Measurements from ENCODE around the gene SHLD3. TPM values are rescaled to one million over a fixed set of nuclear protein-coding genes. Genes with fewer than 3 reads are reported as not detected.
"Not testable (repeated sequence)": the region's sequence is repeated elsewhere in the genome, so short reads cannot be mapped to it uniquely, and the experiment has no call there.

The SHLD3 gene
- total RNA-seq, 6 experiments from 2014 or later = 1.2 to 2.0 (median 1.4) TPM

DNA sequence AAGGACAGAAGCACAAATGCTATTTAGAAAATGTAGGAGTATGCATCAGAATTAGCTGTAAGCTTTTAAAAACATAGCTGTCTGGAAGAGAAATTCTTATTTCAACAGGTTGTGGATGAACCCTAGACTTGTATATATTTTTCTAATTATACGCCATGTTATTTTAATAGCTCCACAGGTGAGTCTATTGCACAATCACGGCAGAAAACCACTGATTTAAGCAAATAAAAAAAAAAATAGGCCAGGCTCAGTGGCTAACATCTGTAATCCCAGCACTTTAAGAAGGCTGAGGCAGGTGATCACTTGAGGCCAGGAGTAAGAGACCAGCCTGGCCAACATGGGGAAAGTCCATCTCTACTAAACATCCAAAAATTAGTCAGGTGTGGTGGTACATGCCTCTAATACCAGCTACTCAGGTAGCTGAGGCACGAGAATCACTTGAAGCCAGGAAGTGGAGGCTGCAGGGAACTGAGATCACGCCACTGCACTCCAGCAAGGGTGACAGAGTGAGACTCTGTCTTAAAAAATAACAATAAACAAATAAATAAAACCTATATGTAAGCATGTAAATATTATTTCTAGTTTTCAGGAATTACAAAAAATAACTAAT is 12.4 kb upstream of the SHLD3 start:
- H3K27ac Mint-ChIP-seq = no peak overlapping the region
- H3K4me3 Mint-ChIP-seq = no peak overlapping the region
- H3K36me3 Mint-ChIP-seq (ENCODE audit: low read depth) = peaks cover 32% of the 10 kb centered on the region
- DNase-seq = no peak
- H3K27me3 Mint-ChIP-seq (ENCODE audit: insufficient read depth) = no peaks in the 10 kb centered on the region
- peaks cover 7% of the 10 kb centered on the region for H3K4me1 Mint-ChIP-seq (ENCODE audit: low read depth)
- no peaks in the 10 kb centered on the region for H3K9me3 Mint-ChIP-seq
- TF ChIP-seq, protein P1, sequence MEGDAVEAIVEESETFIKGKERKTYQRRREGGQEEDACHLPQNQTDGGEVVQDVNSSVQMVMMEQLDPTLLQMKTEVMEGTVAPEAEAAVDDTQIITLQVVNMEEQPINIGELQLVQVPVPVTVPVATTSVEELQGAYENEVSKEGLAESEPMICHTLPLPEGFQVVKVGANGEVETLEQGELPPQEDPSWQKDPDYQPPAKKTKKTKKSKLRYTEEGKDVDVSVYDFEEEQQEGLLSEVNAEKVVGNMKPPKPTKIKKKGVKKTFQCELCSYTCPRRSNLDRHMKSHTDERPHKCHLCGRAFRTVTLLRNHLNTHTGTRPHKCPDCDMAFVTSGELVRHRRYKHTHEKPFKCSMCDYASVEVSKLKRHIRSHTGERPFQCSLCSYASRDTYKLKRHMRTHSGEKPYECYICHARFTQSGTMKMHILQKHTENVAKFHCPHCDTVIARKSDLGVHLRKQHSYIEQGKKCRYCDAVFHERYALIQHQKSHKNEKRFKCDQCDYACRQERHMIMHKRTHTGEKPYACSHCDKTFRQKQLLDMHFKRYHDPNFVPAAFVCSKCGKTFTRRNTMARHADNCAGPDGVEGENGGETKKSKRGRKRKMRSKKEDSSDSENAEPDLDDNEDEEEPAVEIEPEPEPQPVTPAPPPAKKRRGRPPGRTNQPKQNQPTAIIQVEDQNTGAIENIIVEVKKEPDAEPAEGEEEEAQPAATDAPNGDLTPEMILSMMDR (IDR thresholded peaks at IDR 0.05) = no peak

DNA sequence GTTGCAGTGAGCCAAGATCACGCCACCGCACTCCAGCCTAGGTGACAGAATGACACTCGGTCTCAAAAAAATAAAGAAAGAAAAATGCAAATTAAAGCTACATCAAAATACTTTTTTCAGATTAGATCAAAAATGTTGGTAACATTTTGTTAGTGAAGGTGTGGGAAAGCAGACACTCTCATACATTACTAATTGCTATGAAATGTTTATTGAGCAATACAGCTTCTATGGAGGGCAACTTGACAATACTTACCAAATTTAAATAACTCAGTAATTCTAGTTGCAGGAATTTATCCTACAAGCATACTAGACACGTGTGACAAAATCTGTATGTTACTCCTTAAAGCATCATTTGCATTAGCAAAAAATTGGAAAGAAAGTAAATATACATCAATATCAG is 4.8 kb upstream of the SHLD3 start:
- Mint-ChIP-seq H3K4me3 (no peak overlapping the region), H3K4me1 (ENCODE audit: low read depth) (peaks cover 29% of the 10 kb centered on the region), H3K36me3 (ENCODE audit: low read depth) (peaks cover 5% of the 10 kb centered on the region; the same call in 1 of the 2 replicates), H3K27me3 (ENCODE audit: insufficient read depth) (no peaks in the 10 kb centered on the region), H3K27ac (no peak overlapping the region), H3K9me3 (no peaks in the 10 kb centered on the region)
- TF ChIP-seq, protein P1 (IDR thresholded peaks at IDR 0.05) = no peak
- DNase-seq = no peak

GRCh38 chr5:65621961-65622360 is 2.9 kb upstream of the SHLD3 start:
- not testable (repeated sequence) for DNase-seq; H3K27me3 Mint-ChIP-seq (ENCODE audit: insufficient read depth); H3K27ac Mint-ChIP-seq; H3K9me3 Mint-ChIP-seq
- Mint-ChIP-seq H3K4me1 (ENCODE audit: low read depth) (peaks cover 36% of the 10 kb centered on the region), H3K4me3 (peak overlapping the region; percentile 100), H3K36me3 (ENCODE audit: low read depth) (peaks cover 15% of the 10 kb centered on the region)

DNA sequence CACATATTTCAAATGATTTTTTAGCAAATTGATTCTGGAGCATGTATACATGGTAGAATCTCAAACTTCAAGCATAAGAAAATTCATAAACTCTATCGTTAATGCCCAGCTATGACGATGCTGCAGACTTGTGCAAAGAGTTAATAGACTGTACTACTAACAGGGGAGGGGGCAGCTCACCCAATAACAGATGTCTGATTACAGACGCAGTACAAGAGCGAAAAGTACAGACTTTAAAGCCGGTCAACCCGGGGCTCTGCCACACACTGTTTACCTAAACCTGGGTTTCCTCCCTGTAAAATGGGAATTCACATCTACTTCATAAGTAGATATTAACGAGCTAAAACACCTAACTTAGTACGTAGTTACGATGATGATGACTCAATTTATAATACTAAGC is 1.3 kb upstream of the SHLD3 start:
- Mint-ChIP-seq H3K4me3 (peak overlapping the region; percentile 100), H3K4me1 (ENCODE audit: low read depth) (peaks cover 36% of the 10 kb centered on the region), H3K27me3 (ENCODE audit: insufficient read depth) (no peaks in the 10 kb centered on the region), H3K27ac (peak overlapping the region; percentile 96), H3K9me3 (no peaks in the 10 kb centered on the region), H3K36me3 (ENCODE audit: low read depth) (peaks cover 10% of the 10 kb centered on the region)
- TF ChIP-seq, protein P1 (IDR thresholded peaks at IDR 0.05) = no peak
- no peak for DNase-seq

- H3K27ac Mint-ChIP-seq = peak within 1 kb of the TSS; percentile 96
These were observed 729 bp upstream of the SHLD3 start, which contains the start of gene TRIM23 for GRCh38 chr5:65624025-65624570. TRIM23 (minus strand) TSS chr5:65624333; CDS start chr5:65624274, 59 bp downstream.

GRCh38 chr5:65625743-65626142 is 916 bp downstream of the SHLD3 start:
- DNase-seq = no peak
- H3K27ac Mint-ChIP-seq = peak overlapping the region; percentile 64
- no peaks in the 10 kb centered on the region for H3K9me3 Mint-ChIP-seq
- TF ChIP-seq, protein P1 (IDR thresholded peaks at IDR 0.05) = no peak
- H3K4me1 Mint-ChIP-seq (ENCODE audit: low read depth) = peaks cover 33% of the 10 kb centered on the region
- peaks cover 16% of the 10 kb centered on the region for H3K36me3 Mint-ChIP-seq (ENCODE audit: low read depth)
- H3K27me3 Mint-ChIP-seq (ENCODE audit: insufficient read depth) = no peaks in the 10 kb centered on the region
- peak overlapping the region; percentile 100 for H3K4me3 Mint-ChIP-seq

More at GRCh38 chr5:65624025-65624570, 729 bp upstream of the SHLD3 start, which contains the start of gene TRIM23:
- H3K36me3 Mint-ChIP-seq (ENCODE audit: low read depth) = peaks cover 10% of the 10 kb centered on the region
- peaks cover 32% of the 10 kb centered on the region for H3K4me1 Mint-ChIP-seq (ENCODE audit: low read depth)
- H3K9me3 Mint-ChIP-seq = no peaks in the 10 kb centered on the region
- TF ChIP-seq, protein P1 (IDR thresholded peaks at IDR 0.05) = peak; percentile 16; the same call in 1 of the 2 replicates
- peak; percentile 91 for DNase-seq
- peak within 1 kb of the TSS; percentile 100 for H3K4me3 Mint-ChIP-seq
- no peaks in the 10 kb centered on the region for H3K27me3 Mint-ChIP-seq (ENCODE audit: insufficient read depth)
